OCI-LY3 (cell line): Measurements from ENCODE around the gene GRK1.

Experiments
- EZH2phosphoT487 ChIP-seq: fragments of 200-600 bp; shearing (Covaris generic); IDR thresholded peaks from 2 replicates; pipeline ENCODE4 v1.6.1; 2018; ENCODE audit warnings: antibody characterized with exemption, mixed run types, low read depth
- TF ChIP-seq, protein P1 (sequence below): fragments of 200-600, 300-600 bp; sonication (generic); IDR thresholded peaks from 2 replicates; pipeline ENCODE4 v1.5.1; 2014; ENCODE audit warnings: antibody characterized with exemption, low read length, low read depth

DNA sequence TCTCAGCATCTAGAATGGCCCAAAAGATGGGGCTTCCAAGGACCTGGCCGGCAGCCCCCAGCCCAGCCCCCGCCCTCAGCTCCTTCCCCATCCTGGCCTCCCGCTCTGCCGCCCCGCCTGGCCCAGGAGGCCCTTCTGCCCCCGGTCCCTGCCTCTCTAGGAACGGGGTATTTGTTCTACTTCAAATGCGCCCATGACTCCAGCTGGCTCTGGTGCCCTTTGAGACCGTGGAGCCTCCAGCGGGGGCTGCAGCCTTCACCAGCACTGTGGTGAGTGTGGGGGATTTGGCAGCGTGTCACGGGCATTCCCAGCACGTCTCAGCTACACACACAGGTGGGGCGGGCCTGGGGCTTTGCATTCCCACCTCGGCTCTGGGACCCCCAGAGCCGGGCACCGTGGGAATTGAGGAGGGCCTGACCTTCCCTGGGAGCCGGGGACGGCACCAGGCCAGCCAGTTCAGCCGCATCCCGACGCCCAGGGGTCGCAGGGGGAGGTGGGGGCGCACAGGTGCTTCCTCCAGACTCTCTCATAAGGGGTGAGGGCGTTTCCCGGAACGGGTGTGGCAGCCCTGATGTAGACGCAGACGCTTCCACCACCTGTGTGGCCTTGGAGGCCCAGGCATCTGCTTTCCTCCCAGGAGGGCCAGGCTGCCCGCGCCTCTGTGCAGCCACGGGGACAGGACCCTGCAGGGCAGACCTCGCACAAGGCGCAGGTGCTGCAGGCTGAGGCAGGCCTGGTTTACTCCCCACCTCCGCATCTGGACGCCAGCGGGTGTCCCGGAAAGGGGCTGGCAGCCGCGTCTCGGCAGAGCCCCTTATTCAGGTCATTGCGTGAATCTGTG, 10.0 kb upstream of the GRK1 start:
- TF ChIP-seq, protein P1, sequence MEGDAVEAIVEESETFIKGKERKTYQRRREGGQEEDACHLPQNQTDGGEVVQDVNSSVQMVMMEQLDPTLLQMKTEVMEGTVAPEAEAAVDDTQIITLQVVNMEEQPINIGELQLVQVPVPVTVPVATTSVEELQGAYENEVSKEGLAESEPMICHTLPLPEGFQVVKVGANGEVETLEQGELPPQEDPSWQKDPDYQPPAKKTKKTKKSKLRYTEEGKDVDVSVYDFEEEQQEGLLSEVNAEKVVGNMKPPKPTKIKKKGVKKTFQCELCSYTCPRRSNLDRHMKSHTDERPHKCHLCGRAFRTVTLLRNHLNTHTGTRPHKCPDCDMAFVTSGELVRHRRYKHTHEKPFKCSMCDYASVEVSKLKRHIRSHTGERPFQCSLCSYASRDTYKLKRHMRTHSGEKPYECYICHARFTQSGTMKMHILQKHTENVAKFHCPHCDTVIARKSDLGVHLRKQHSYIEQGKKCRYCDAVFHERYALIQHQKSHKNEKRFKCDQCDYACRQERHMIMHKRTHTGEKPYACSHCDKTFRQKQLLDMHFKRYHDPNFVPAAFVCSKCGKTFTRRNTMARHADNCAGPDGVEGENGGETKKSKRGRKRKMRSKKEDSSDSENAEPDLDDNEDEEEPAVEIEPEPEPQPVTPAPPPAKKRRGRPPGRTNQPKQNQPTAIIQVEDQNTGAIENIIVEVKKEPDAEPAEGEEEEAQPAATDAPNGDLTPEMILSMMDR: no peak
- no peak for TF ChIP-seq EZH2phosphoT487
